ENCODE data around the gene LOXL3. TPM values are rescaled to one million over a fixed set of nuclear protein-coding genes. Genes with fewer than 3 reads are reported as not detected.

Gene LOXL3
- total and polyA plus RNA-seq, 4 donors = 2.9 to 11.1 (median 6.6) TPM

DNA sequence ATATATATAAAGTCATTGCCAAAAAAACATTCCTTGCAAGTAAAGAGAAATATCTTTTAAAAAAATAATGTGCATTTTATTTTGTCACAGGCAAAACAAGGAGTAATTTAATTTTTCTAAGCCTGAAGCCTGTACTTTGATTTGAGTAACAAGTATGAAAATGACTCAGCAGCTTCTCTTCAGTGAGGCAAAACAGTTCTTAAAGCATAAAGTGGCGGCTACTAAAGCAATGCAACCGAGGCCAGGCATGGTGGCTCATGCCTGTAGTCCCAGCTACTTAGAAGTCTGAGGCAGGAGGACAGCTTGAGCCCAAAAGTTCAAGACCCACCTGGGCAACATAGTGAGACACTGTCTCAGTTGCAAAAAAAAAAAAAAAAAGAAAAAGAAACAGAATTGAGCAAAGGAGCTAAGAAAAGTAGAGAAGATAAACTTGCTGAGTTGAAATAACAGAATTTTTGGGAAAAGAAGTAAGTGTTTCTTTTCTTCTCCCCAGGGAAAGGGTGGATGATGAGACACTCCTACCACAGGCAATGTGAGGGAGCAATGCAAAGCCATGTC is 30.4 kb upstream of the LOXL3 start:
- Histone ChIP-seq H3K9me3 (ENCODE audit: control insufficient read depth in 4 of 4, insufficient read depth in 3 of 4, low read length in 3 of 4) (no peaks in the 10 kb centered on the region), H3K4me3 (no peak overlapping the region), H3K27me3 (ENCODE audit: control insufficient read depth in 3 of 3, insufficient read depth in 3 of 3, low read length in 2 of 3) (peaks cover 0 to 2% (median 0%) of the 10 kb centered on the region in 3 donors), H3K27ac (ENCODE audit: low read depth in 1 of 2, low read length in 1 of 2) (no peak overlapping the region), H3K9ac (ENCODE audit: insufficient read depth in 1 of 2, low read length in 2 of 2) (no peak overlapping the region), H3K4me1 (ENCODE audit: control insufficient read depth in 5 of 5, insufficient read depth in 5 of 5, low read length in 5 of 5) (peaks cover 0 to 2% (median 0%) of the 10 kb centered on the region in 5 donors), H3K36me3 (ENCODE audit: control insufficient read depth in 4 of 4, insufficient read depth in 4 of 4, low read length in 4 of 4) (no peaks in the 10 kb centered on the region)
- DNase-seq (no peak), ATAC-seq (ENCODE audit: insufficient read depth, low FRiP score) (no peak)
- TF ChIP-seq CTCF (IDR thresholded peaks at IDR 0.05; ENCODE audit: control extremely low read depth, extremely low read depth) = no peak
- WGBS, 2 donors = 22 to 56% methylated on average over 2 of the region's 2 CpGs

DNA sequence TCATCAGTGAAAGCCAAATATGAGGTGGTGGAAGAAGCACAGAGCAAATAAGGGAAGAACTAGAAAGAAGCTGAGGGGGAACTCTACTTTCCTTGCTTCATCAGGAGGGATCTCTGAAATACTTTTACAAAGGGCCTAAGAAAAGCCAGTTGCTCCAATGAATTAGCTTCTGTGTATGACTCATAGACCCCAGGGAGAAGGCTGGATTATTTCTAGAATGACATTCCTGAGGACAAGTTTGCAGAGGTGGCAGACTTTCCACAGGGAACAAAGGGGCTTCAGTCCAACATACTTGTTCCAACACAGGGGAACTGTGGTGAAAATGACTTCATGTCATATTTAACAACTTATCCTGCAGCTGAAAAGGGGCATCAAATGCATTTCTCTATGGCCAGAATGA is 29.8 kb upstream of the LOXL3 start:
- DNase-seq = no peak
- Histone ChIP-seq H3K4me3 (no peak overlapping the region), H3K27ac (ENCODE audit: low read depth in 1 of 2, low read length in 1 of 2) (no peak overlapping the region), H3K27me3 (ENCODE audit: control insufficient read depth in 3 of 3, insufficient read depth in 3 of 3, low read length in 2 of 3) (no peaks in the 10 kb centered on the region), H3K36me3 (ENCODE audit: control insufficient read depth in 4 of 4, insufficient read depth in 4 of 4, low read length in 4 of 4) (no peaks in the 10 kb centered on the region), H3K4me1 (ENCODE audit: control insufficient read depth in 5 of 5, insufficient read depth in 5 of 5, low read length in 5 of 5) (peaks cover 0 to 2% (median 0%) of the 10 kb centered on the region in 5 donors), H3K9me3 (ENCODE audit: control insufficient read depth in 4 of 4, insufficient read depth in 3 of 4, low read length in 3 of 4) (no peaks in the 10 kb centered on the region), H3K9ac (ENCODE audit: insufficient read depth in 1 of 2, low read length in 2 of 2) (no peak overlapping the region)
- no peak for TF ChIP-seq CTCF (IDR thresholded peaks at IDR 0.05; ENCODE audit: control extremely low read depth, extremely low read depth)
- no peak for ATAC-seq (ENCODE audit: insufficient read depth, low FRiP score)

DNA sequence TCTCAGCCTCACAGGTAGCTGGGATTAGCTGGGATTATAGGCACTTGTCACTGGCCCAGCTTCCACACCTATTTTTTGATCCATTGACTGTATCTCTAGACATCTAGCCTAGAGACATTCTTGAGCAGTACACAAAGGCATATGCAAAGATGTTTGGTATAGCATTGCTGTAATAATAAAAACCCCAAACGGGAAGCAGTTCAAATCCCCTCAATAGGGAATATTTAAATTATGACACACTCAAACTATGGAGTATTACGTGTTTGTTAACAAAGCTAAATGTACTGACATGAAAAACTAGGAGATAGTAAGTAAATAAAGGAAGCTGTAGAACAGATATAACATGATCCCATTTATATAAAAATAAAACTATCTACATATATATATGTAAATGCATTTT is 28.4 kb upstream of the LOXL3 start:
- no peak for ATAC-seq (ENCODE audit: insufficient read depth, low FRiP score)
- no peak for DNase-seq
- Histone ChIP-seq H3K36me3 (ENCODE audit: control insufficient read depth in 4 of 4, insufficient read depth in 4 of 4, low read length in 4 of 4) (no peaks in the 10 kb centered on the region), H3K4me3 (no peak overlapping the region), H3K27me3 (ENCODE audit: control insufficient read depth in 3 of 3, insufficient read depth in 3 of 3, low read length in 2 of 3) (no peaks in the 10 kb centered on the region), H3K27ac (ENCODE audit: low read depth in 1 of 2, low read length in 1 of 2) (no peak overlapping the region), H3K9me3 (ENCODE audit: control insufficient read depth in 4 of 4, insufficient read depth in 3 of 4, low read length in 3 of 4) (no peaks in the 10 kb centered on the region), H3K9ac (ENCODE audit: insufficient read depth in 1 of 2, low read length in 2 of 2) (no peak overlapping the region), H3K4me1 (ENCODE audit: control insufficient read depth in 5 of 5, insufficient read depth in 5 of 5, low read length in 5 of 5) (peaks cover 0 to 2% (median 0%) of the 10 kb centered on the region in 5 donors)
- WGBS, 2 donors = 81 to 82% methylated on average over 2 of the region's 2 CpGs
- no peak for TF ChIP-seq CTCF (IDR thresholded peaks at IDR 0.05; ENCODE audit: control extremely low read depth, extremely low read depth)

- Histone ChIP-seq H3K4me3 (no peak overlapping the region), H3K9ac (ENCODE audit: insufficient read depth in 1 of 2, low read length in 2 of 2) (no peak overlapping the region), H3K27me3 (ENCODE audit: control insufficient read depth in 3 of 3, insufficient read depth in 3 of 3, low read length in 2 of 3) (no peaks in the 10 kb centered on the region), H3K4me1 (ENCODE audit: control insufficient read depth in 5 of 5, insufficient read depth in 5 of 5, low read length in 5 of 5) (peaks cover 0 to 2% (median 0%) of the 10 kb centered on the region in 5 donors), H3K9me3 (ENCODE audit: control insufficient read depth in 4 of 4, insufficient read depth in 3 of 4, low read length in 3 of 4) (no peaks in the 10 kb centered on the region), H3K27ac (ENCODE audit: low read depth in 1 of 2, low read length in 1 of 2) (no peak overlapping the region), H3K36me3 (ENCODE audit: control insufficient read depth in 4 of 4, insufficient read depth in 4 of 4, low read length in 4 of 4) (no peaks in the 10 kb centered on the region)
- no peak for DNase-seq
- ATAC-seq (ENCODE audit: insufficient read depth, low FRiP score) = no peak
- no peak for TF ChIP-seq CTCF (IDR thresholded peaks at IDR 0.05; ENCODE audit: control extremely low read depth, extremely low read depth)
- 90 to 92% methylated on average over 3 of the region's 3 CpGs for WGBS, 2 donors
Observed at GRCh38 chr2:74581463-74581862, 27.7 kb upstream of the LOXL3 start.
